Nucleus accumbens (tissue), 56 donors: ENCODE data around the gene ROR2.

Experiments
- DNase-seq, 56 donors: peaks; one replicate each; lab custom pipeline; 2025; lab: John Stamatoyannopoulos, UW

ROR2 gene

GRCh38 chr9:91949392-91949945 lies 559 bp downstream of the ROR2 start:
- DNase-seq = no peak

GRCh38 chr9:91948597-91949391 lies 1.2 kb downstream of the ROR2 start:
- DNase-seq = peak in 2 of 56 donors; percentile 11 to 39

GRCh38 chr9:91948101-91948596 lies 1.9 kb downstream of the ROR2 start:
- no peak for DNase-seq

GRCh38 chr9:91946653-91947488 lies 3.2 kb downstream of the ROR2 start:
- DNase-seq = no peak

GRCh38 chr9:91946196-91946595 lies 3.8 kb downstream of the ROR2 start:
- no peak for DNase-seq

GRCh38 chr9:91945277-91946085 lies 4.5 kb downstream of the ROR2 start:
- DNase-seq = no peak

GRCh38 chr9:91944711-91945110 lies 5.3 kb downstream of the ROR2 start:
- DNase-seq = no peak

- no peak for DNase-seq
Measured at GRCh38 chr9:91943478-91944470, 6.3 kb downstream of the ROR2 start.

GRCh38 chr9:91942201-91942600 lies 7.8 kb downstream of the ROR2 start:
- DNase-seq = no peak

- no peak for DNase-seq
Measured at GRCh38 chr9:91939978-91940377, 10.1 kb downstream of the ROR2 start.

GRCh38 chr9:91937727-91938126 lies 12.3 kb downstream of the ROR2 start:
- no peak for DNase-seq

GRCh38 chr9:91937056-91937455 lies 13.0 kb downstream of the ROR2 start:
- no peak for DNase-seq

GRCh38 chr9:91935805-91936514 lies 14.1 kb downstream of the ROR2 start:
- DNase-seq = no peak

- no peak for DNase-seq
Measured at GRCh38 chr9:91935066-91935749, 14.8 kb downstream of the ROR2 start.

- DNase-seq = no peak
Measured at GRCh38 chr9:91934654-91935053, 15.4 kb downstream of the ROR2 start.

- no peak for DNase-seq
Measured at GRCh38 chr9:91933556-91934352, 16.3 kb downstream of the ROR2 start.

GRCh38 chr9:91930475-91930874 lies 19.6 kb downstream of the ROR2 start:
- DNase-seq = no peak
